ENCODE data around the gene ZRANB2.

GRCh38 chr1:71033136-71033535, 47.7 kb downstream of the ZRANB2 start:
- TF ChIP-seq, protein P1, sequence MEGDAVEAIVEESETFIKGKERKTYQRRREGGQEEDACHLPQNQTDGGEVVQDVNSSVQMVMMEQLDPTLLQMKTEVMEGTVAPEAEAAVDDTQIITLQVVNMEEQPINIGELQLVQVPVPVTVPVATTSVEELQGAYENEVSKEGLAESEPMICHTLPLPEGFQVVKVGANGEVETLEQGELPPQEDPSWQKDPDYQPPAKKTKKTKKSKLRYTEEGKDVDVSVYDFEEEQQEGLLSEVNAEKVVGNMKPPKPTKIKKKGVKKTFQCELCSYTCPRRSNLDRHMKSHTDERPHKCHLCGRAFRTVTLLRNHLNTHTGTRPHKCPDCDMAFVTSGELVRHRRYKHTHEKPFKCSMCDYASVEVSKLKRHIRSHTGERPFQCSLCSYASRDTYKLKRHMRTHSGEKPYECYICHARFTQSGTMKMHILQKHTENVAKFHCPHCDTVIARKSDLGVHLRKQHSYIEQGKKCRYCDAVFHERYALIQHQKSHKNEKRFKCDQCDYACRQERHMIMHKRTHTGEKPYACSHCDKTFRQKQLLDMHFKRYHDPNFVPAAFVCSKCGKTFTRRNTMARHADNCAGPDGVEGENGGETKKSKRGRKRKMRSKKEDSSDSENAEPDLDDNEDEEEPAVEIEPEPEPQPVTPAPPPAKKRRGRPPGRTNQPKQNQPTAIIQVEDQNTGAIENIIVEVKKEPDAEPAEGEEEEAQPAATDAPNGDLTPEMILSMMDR (IDR thresholded peaks at IDR 0.05): no peak
- no peak for TF ChIP-seq POLR2AphosphoS5 (IDR thresholded peaks at IDR 0.05)
